Stimulated activated naive CD8-positive, alpha-beta T cell treated with anti-CD3 and anti-CD28 coated beads, Interleukin-15, Interleukin-2, amounts not matched to agents 100 ng/mL and 50 ng/mL, for 24 hours (primary cell): ENCODE results near the gene BRD1.

Experiments
- H3K27ac Mint-ChIP-seq: one replicate; pipeline ENCODE4 v1.8.0; 2021; ENCODE audit warnings: mild to moderate bottlenecking, mixed read lengths
- H3K27me3 Mint-ChIP-seq: one replicate; pipeline ENCODE4 v1.8.0; 2021; ENCODE audit warnings: mixed read lengths
- H3K36me3 Mint-ChIP-seq: one replicate; pipeline ENCODE4 v1.8.0; 2021; ENCODE audit warnings: low read depth, mixed read lengths
- H3K4me1 Mint-ChIP-seq: one replicate; pipeline ENCODE4 v1.8.0; 2021; ENCODE audit warnings: low read depth, mixed read lengths
- H3K4me3 Mint-ChIP-seq: one replicate; pipeline ENCODE4 v1.8.0; 2021; ENCODE audit warnings: mild to moderate bottlenecking, mixed read lengths
- H3K9me3 Mint-ChIP-seq: one replicate; pipeline ENCODE4 v1.8.0; 2021; ENCODE audit warnings: mixed read lengths

The BRD1 gene

DNA sequence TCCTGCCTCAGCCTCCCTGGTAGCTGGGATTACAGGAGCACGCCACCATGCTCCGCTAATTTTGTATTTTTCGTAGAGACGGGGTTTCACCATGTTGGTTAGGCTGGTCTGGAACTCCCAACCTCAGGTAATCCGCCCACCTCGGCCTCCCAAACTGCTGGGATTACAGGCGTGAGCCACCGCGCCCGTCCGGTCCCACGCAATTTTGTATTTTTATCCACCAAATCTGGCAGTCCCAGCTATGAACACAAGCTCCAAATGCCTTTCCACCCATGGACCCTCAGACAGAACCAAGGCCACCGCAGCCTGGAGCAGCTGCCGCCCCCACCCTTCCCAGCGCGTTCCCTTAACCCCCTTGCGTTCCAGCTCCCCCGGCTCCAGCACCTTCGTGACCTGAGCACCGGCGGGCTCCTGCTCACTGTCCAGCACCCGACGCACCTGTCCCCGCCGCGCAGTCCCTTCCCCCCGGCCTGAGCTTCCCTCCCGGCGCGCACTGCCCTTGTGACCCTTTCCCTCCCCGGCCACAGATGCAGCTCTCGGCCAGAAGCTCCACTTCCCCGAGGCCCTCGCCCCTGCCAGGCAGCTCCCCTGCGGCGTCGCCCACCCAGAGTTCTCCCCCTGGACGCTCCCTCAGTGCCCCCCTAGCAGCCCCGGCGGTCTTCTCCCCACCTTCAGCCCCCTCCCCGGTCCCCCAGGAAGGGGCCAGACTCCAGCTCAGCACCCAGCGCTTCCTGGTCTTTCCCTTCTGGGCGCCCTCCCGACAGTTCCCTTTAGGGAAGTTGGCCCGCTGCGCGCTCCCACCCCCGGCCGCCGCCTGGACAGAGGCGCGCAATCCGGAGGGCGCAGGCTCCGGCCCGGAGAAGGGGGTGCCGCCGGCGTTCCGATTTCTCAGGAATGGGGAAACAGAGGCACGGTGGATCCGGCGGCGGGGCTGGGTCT, 20.3 kb upstream of the BRD1 start:
- H3K27ac Mint-ChIP-seq: no peak overlapping the region
- peak overlapping the region; percentile 39 for H3K4me3 Mint-ChIP-seq
- H3K9me3 Mint-ChIP-seq: no peaks in the 10 kb centered on the region
- peaks cover 8% of the 10 kb centered on the region for H3K4me1 Mint-ChIP-seq
- H3K36me3 Mint-ChIP-seq: no peaks in the 10 kb centered on the region
- peaks cover 31% of the 10 kb centered on the region for H3K27me3 Mint-ChIP-seq

DNA sequence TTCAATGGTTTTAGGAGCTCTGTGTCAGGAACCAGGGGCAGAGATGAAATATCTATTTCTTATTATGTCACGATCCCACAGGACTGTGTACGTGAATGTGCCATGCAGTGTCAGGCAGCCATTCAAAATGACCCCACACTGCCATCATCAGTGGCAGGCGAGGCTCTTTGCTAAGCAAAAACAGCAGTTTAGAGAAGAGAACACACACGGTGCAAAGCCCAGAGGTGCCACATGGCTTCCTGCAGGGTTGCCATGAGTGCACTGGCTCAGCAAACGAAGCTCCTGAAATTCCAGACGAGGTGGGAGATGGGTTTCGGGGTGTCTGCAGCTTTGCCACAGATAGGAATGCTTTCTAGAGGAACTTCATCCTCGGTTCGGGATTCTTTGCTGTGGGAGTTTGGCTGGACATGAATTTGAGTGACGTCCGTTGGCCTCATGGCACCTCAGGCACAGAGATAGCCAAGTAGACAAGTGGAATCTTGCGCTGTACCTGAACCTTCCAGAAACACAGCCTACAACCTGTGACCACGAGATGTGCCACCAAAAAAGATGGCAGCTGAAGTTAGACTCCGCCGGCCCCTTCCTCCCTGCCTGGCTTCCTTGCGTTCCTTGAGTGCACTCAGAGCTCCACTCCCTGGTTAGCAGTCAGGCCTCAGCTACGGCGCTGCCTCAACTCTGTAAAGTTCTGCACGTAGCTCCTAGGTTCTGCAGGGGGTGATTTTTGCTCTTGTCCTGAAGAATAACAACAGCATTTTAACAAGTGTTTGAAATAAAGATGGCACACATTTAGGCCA, 18.2 kb upstream of the BRD1 start:
- no peaks in the 10 kb centered on the region for H3K36me3 Mint-ChIP-seq
- peaks cover 4% of the 10 kb centered on the region for H3K4me1 Mint-ChIP-seq
- peaks cover 24% of the 10 kb centered on the region for H3K27me3 Mint-ChIP-seq
- no peak overlapping the region for H3K4me3 Mint-ChIP-seq
- no peak overlapping the region for H3K27ac Mint-ChIP-seq
- H3K9me3 Mint-ChIP-seq: no peaks in the 10 kb centered on the region

DNA sequence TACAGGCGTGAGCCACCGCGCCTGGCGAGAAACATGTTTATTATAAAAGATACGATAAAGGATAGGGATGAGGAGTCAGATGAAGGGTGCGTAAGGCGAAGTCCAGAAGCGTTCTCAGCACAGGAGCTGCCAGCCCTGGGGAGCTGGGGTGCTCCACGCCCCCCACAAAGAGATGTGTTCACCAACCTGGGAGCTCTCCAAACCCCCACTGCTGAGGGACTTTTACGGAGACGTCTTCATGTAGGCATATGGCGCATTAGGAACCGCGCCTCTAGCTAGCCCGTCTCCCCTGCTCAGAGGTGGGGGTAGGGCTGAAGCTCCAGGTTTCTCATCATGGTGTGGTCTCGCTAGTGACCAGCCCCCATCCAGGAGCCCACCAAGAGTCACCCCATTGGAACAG, 17.6 kb upstream of the BRD1 start:
- H3K4me1 Mint-ChIP-seq: peaks cover 7% of the 10 kb centered on the region
- no peaks in the 10 kb centered on the region for H3K36me3 Mint-ChIP-seq
- no peak overlapping the region for H3K27ac Mint-ChIP-seq
- H3K9me3 Mint-ChIP-seq: no peaks in the 10 kb centered on the region
- peaks cover 18% of the 10 kb centered on the region for H3K27me3 Mint-ChIP-seq
- H3K4me3 Mint-ChIP-seq: no peak overlapping the region

DNA sequence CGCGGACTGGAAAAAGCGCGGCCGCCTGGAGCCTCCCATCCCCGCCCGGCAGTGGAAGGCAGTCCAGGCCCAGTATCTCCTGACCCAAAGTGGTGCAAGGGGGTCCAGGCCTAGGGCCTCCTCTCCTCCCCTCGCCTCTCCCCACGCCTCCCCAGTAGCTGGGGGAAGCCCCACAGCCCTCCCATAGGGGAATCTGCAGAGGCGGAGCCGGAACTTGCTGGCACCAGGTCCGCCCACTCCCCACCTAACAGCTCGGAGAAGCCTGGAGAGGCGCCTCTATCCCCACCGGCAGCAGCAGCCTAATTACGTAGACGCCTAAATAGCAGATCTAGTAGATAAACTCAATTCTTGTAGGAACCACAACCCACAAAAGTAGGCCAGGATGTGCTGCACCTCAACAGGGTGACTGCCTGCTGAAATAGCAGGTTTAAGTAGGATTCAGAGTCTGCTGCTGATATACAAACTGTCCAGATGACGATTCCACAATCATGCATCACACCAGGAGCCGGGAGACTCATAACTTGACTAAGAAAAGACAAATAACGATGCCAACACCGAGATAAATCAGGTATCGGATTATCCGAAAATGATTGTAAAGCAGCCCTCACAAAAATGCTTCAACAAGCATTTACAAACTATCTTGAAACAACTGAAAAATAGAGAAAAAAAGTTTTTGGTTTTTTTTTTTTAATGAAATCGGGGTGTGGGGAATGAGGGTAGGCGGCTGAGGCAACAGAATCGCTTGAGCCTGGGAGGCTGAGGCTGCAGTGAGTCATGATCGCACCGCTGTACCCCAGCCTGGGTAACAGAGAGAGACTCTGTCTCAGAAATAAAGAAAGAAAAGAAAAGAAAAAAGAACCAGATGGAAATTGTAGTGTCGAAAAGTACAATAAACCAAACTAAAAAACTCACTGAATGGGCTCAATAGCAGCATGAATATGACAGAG, 11.4 kb upstream of the BRD1 start:
- Mint-ChIP-seq H3K4me1 (peaks cover 48% of the 10 kb centered on the region), H3K9me3 (no peaks in the 10 kb centered on the region), H3K27me3 (no peaks in the 10 kb centered on the region), H3K4me3 (peak overlapping the region; percentile 76), H3K27ac (peak overlapping the region; percentile 93), H3K36me3 (no peaks in the 10 kb centered on the region)

DNA sequence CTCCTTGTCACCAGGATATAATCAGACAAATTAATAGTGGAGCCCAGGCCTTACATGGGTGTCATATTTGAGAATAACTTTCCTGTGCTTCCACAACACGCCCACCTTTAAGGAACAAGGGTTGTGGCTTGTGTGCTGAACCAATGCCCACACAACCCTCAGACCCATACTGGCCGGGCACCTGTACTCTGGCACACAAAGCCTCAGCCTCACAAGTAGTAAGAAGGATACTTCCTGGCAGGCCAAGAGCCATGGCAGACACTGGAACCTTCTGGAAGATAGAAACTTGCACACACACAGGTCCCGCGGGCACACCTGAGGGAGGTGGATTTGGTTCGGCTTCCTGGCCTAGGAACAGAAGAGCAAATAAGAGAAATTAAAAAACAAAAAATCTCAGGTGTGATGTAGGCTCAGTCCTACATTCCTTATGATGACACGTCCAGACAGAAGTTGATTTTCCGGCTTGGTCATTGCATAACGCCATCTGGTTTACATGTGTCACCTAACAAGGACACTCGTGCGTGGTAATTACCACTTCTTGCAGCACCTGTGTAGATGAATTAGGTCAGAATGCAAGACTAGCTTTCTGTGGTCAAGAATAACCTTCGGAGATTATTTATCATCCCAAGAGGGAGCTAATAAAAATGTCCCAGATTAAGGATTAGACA, 5.8 kb upstream of the BRD1 start:
- Mint-ChIP-seq H3K4me1 (peaks cover 47% of the 10 kb centered on the region), H3K4me3 (no peak overlapping the region), H3K9me3 (no peaks in the 10 kb centered on the region), H3K27ac (no peak overlapping the region), H3K27me3 (no peaks in the 10 kb centered on the region), H3K36me3 (no peaks in the 10 kb centered on the region)

DNA sequence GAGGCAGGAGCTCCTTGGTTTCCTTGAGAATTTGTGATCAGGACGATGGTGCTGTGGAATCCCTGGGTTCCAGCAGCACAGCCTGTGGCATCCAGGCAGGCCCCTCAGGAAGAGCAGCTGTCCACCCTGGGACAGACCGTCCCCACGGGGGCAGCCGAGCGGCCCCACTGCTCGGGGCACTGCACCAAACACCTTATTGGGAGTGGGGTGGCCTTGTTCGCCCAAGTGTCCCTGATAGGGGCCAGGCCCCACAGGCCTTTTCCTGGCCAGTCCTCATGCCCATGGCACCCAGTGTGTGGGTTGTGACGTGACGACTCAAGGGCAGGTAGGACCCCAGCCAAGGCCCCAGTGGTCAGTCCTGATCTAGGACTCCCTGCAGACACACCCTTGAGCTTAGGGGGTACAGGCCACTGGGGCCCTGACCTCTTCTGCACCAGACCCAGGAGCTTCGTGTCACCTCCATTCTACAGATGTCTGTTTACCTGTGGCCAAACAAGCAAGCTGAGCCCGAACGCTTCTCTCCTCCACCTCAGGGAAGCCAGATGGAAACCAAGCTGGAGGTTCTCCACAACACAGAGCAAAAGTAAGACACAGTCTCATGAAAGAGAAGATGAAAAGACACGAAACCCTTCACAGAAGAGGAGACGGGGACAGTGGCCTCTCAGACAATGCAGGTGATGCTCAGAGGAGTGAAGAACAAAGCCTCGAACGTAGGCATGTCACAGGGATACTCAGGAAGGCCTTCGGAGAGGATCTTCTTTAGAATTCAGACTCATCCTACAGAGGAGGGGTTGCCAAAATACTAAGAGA, 1.6 kb upstream of the BRD1 start:
- Mint-ChIP-seq H3K9me3 (no peaks in the 10 kb centered on the region), H3K27ac (peak overlapping the region; percentile 62), H3K27me3 (no peaks in the 10 kb centered on the region), H3K4me3 (peak overlapping the region; percentile 63), H3K36me3 (peaks cover 5% of the 10 kb centered on the region), H3K4me1 (peaks cover 44% of the 10 kb centered on the region)

DNA sequence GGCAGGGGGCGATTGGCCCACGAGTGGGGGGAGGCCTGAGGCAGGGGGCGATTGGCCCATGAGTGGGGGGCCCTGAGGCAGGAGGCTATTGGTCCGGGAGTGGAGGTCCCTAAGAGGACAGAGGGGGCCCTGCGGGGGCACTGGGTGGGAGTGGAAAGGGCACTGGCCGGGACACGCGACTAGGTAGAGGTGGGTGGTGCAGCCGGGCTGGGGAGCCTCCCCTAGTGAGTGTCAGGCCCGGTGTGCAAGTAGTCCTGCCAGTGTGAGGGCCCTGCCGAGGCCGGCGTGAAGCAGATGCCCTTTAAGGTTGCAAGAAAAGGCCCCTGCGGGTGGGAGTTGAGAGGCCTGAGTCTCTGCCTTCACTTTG, 909 bp upstream of the BRD1 start:
- peaks cover 44% of the 10 kb centered on the region for H3K4me1 Mint-ChIP-seq
- H3K36me3 Mint-ChIP-seq: peaks cover 12% of the 10 kb centered on the region
- no peaks in the 10 kb centered on the region for H3K9me3 Mint-ChIP-seq
- peak overlapping the region; percentile 17 for H3K4me3 Mint-ChIP-seq
- peak overlapping the region; percentile 55 for H3K27ac Mint-ChIP-seq
- H3K27me3 Mint-ChIP-seq: no peaks in the 10 kb centered on the region

DNA sequence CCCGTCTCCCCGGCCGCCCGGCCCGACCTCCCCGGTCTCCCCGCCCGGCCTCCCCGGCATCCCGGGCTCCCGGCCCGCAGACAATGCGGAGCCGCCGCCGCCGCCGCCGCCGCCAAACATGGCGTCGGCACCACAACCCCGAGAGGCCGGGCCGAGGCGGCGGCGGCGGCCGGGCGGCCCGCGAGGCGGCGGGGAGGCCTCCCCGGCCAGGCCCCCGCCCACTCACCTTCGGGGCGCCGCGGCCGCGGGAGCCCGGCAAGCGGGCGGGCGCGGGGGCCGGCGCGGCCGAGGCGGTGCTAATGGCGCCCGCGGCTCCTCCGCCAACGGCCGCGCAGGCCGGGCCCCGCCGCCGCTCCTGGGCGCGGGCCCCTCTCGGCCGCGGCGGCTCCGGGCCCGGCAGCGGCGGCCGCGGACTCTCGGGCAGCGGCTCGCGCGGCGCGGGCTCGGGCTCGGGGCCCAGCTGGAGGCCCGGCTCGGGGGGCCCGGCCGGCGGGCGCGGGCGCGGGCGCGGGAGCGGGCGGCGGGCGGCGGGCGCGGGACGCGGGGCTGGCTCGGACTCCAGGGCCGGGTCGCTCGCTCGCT, 311 bp downstream of the BRD1 start:
- Mint-ChIP-seq H3K9me3 (no peaks in the 10 kb centered on the region), H3K36me3 (peaks cover 20% of the 10 kb centered on the region), H3K4me1 (peaks cover 43% of the 10 kb centered on the region), H3K4me3 (peak overlapping the region; percentile 26), H3K27me3 (no peaks in the 10 kb centered on the region), H3K27ac (no peak overlapping the region)

DNA sequence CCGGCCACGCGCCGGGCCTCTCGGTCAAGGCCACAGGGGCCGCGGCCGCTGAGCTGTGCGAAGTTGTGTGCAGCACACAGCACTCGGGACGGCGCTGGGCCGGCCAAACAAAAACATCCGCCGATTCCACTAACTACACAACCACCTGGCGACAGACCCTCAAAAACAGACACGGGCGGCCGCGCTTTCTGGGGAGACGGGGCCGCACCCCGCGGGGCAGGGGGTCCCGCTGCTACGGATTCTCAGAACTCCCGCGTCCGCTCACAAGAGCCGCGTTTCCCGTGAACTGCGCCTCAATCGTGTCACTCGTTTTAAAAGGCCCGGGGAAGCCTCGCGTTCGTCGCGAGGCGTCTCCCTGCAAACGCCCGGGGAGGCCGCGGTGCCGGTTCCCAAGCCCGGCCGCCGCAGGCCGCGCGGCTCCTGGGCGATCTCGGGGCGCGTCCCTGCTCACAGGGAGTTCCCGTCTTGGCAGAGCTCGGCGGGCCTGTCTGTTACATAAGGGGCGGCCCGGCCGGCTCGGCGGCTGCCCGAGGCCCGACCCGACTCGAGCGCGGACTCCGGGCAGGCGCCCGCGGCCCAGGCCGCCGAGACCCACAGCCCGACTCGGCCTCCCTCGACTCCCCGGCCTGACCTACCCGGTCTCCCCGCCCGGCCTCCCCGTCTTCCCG, 936 bp downstream of the BRD1 start:
- H3K27me3 Mint-ChIP-seq: no peaks in the 10 kb centered on the region
- no peaks in the 10 kb centered on the region for H3K9me3 Mint-ChIP-seq
- peak overlapping the region; percentile 90 for H3K4me3 Mint-ChIP-seq
- peak overlapping the region; percentile 91 for H3K27ac Mint-ChIP-seq
- peaks cover 20% of the 10 kb centered on the region for H3K36me3 Mint-ChIP-seq
- peaks cover 46% of the 10 kb centered on the region for H3K4me1 Mint-ChIP-seq

DNA sequence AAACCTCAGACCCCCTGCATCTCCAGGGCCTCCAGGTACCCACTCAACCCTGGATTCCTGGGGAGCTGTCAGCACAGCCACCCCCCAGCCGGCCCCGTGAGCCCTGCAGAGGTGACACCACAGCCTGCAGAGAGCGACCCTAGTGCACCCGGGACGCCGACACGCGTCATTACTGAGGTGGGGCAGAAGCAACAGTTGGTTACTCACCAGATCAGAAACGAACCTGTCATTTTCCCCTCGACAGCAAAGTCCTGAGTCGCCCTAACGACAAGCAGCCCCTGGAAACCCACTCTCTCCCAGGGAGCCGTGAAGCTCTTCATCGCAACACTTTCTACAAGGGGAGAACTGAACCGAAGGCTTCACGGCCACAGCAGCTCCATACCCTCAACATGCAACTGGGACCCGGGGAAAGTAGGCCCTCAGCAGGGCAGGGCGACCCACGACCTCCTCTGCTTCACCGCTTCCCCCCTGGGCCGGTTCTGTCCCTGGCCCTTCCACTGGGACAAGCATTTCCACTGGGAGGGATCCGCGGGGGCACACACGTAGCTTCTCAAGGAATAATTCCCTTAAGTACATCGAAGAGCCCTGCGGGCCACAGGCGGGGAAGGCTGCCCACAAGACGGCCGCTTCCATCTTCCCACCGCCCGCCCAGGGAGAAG, 1.6 kb downstream of the BRD1 start:
- Mint-ChIP-seq H3K4me3 (peak overlapping the region; percentile 90), H3K27me3 (no peaks in the 10 kb centered on the region), H3K9me3 (no peaks in the 10 kb centered on the region), H3K36me3 (peaks cover 22% of the 10 kb centered on the region), H3K27ac (peak overlapping the region; percentile 91), H3K4me1 (peaks cover 47% of the 10 kb centered on the region)

DNA sequence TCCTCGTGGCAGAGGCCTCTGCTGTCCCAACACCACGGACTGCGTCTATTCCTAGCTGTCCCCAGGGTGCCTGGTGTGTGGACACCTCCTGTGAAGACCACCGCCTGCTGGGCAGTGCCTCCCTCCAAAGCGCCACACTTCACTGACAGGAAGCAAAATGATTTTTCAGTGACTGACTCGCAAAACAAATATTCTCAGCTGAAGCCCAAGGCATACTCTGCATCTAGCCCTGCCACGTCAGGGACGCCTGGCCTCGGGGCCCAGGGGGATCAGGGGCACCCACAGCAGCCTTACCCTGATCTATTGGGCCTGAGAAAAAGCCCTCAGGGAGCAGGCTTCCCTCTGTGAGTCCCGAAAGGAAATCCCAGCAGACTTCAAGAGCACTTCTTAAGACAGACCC, 2.2 kb downstream of the BRD1 start:
- peaks cover 28% of the 10 kb centered on the region for H3K36me3 Mint-ChIP-seq
- H3K27me3 Mint-ChIP-seq: no peaks in the 10 kb centered on the region
- H3K27ac Mint-ChIP-seq: peak overlapping the region; percentile 91
- H3K4me3 Mint-ChIP-seq: peak overlapping the region; percentile 90
- H3K9me3 Mint-ChIP-seq: no peaks in the 10 kb centered on the region
- peaks cover 52% of the 10 kb centered on the region for H3K4me1 Mint-ChIP-seq

DNA sequence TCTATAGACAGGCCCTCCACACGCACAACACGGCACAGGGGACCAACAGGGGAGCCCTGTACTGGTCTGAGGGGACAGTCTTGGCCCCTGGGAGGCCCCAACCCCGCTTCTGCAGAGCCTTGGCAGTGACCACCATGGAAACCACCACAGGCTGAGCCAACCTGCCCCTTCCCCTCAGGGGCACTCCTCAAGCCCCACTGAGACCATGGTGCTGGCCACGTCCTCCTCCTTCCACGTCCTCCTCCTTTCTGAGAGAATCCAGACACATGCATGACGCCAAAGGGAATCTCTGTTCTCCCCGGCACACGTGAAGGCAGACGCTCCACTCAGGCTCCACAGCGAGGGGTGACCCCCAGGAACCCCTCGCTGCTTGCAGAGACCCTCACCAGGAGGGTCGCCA, 2.7 kb downstream of the BRD1 start:
- H3K36me3 Mint-ChIP-seq: peaks cover 33% of the 10 kb centered on the region
- no peaks in the 10 kb centered on the region for H3K27me3 Mint-ChIP-seq

More for the DNA sequence above, 2.7 kb downstream of the BRD1 start:
- Mint-ChIP-seq H3K9me3 (no peaks in the 10 kb centered on the region), H3K27ac (peak overlapping the region; percentile 76), H3K4me3 (peak overlapping the region; percentile 37), H3K4me1 (peaks cover 54% of the 10 kb centered on the region)
